CD4-positive, CD25-positive, alpha-beta regulatory T cell (primary cell): Measurements from ENCODE around the gene MYBPC2. TPM values are rescaled to one million over a fixed set of nuclear protein-coding genes. Genes with fewer than 3 reads are reported as not detected.

Experiments
- ATAC-seq, 2 donors: fragments of 150-1000 bp; cut with Tn5 transposase; one replicate each; pipeline ENCODE4 v1.10.0; 2021; ENCODE audit warnings: low read depth in 2 of 2, moderate number of reproducible peaks in 2 of 2, moderate library complexity in 1 of 2
- DNase-seq, 3 donors: peaks; one replicate each; pipeline versions ENCODE4 v3.0.0 to v3.0.0-alpha.2; 2012 to 2022; ENCODE audit warnings: mixed read lengths in 1 of 3
- H3K27ac ChIP-seq: one replicate; pipeline ENCODE4 v1.7.0; 2013; ENCODE audit warnings: mild to moderate bottlenecking, low read length; ENCODE audit not compliant: insufficient read depth, poor library complexity, severe bottlenecking
- H3K27me3 ChIP-seq: one replicate; pipeline ENCODE4 v1.7.0; 2013; ENCODE audit warnings: low read length; ENCODE audit not compliant: control insufficient read depth, insufficient read depth
- H3K36me3 ChIP-seq: one replicate; pipeline ENCODE4 v1.7.0; 2013; ENCODE audit warnings: mild to moderate bottlenecking, low read length, moderate library complexity; ENCODE audit not compliant: control insufficient read depth, insufficient read depth
- H3K4me1 ChIP-seq: 2 replicates; pipeline ENCODE4 v1.7.0; 2013; ENCODE audit warnings: mild to moderate bottlenecking, low read length; ENCODE audit not compliant: insufficient read depth, control insufficient read depth, poor library complexity, severe bottlenecking
- H3K4me3 ChIP-seq: one replicate; pipeline ENCODE4 v1.7.0; 2013; ENCODE audit warnings: low read depth, mild to moderate bottlenecking, low read length, moderate library complexity
- H3K9me3 ChIP-seq, 2 experiments: 1 replicate in 1 of 2; 2 replicates in 1 of 2; pipeline ENCODE4 v1.7.0; 2013; ENCODE audit warnings: low read length in 2 of 2, mild to moderate bottlenecking in 1 of 2, moderate library complexity in 1 of 2; ENCODE audit not compliant: control insufficient read depth in 2 of 2
- H3K27ac Mint-ChIP-seq, 3 donors: one replicate each; pipeline ENCODE4 v1.8.0; 2020 to 2022; ENCODE audit warnings: mild to moderate bottlenecking in 3 of 3, mixed read lengths in 3 of 3, moderate library complexity in 2 of 3
- H3K27me3 Mint-ChIP-seq: one replicate; pipeline ENCODE4 v1.8.0; 2022; ENCODE audit warnings: mild to moderate bottlenecking, mixed read lengths
- H3K36me3 Mint-ChIP-seq: one replicate; pipeline ENCODE4 v1.8.0; 2020; ENCODE audit warnings: mixed read lengths
- H3K4me1 Mint-ChIP-seq, 4 donors: one replicate each; pipeline ENCODE4 v1.8.0; 2020 to 2022; ENCODE audit warnings: mixed read lengths in 4 of 4, mild to moderate bottlenecking in 1 of 4
- H3K4me3 Mint-ChIP-seq, 4 donors: one replicate each; pipeline ENCODE4 v1.8.0; 2020 to 2022; ENCODE audit warnings: mild to moderate bottlenecking in 4 of 4, mixed read lengths in 4 of 4, moderate library complexity in 3 of 4
- H3K9me3 Mint-ChIP-seq, 7 donors: one replicate each; pipeline ENCODE4 v1.8.0; 2020 to 2022; ENCODE audit warnings: mixed read lengths in 7 of 7, mild to moderate bottlenecking in 3 of 7, moderate library complexity in 2 of 7
- polyA plus RNA-seq, 4 donors: library from polyadenylated mRNA; unstranded; fragments of 300-500 nt; fragmentation: Illumina TruSeq; gene quantifications; one replicate each; pipeline ENCODE4 v1.2.3, GENCODE V29; 2021
- total RNA-seq: library from RNA; stranded (reverse); gene quantifications from one replicate; pipeline ENCODE4 v1.2.3, GENCODE V29; 2022

MYBPC2 gene
- total and polyA plus RNA-seq, 5 donors from 2014 or later: 0.23 to 0.49 TPM; not detected in 3

DNA sequence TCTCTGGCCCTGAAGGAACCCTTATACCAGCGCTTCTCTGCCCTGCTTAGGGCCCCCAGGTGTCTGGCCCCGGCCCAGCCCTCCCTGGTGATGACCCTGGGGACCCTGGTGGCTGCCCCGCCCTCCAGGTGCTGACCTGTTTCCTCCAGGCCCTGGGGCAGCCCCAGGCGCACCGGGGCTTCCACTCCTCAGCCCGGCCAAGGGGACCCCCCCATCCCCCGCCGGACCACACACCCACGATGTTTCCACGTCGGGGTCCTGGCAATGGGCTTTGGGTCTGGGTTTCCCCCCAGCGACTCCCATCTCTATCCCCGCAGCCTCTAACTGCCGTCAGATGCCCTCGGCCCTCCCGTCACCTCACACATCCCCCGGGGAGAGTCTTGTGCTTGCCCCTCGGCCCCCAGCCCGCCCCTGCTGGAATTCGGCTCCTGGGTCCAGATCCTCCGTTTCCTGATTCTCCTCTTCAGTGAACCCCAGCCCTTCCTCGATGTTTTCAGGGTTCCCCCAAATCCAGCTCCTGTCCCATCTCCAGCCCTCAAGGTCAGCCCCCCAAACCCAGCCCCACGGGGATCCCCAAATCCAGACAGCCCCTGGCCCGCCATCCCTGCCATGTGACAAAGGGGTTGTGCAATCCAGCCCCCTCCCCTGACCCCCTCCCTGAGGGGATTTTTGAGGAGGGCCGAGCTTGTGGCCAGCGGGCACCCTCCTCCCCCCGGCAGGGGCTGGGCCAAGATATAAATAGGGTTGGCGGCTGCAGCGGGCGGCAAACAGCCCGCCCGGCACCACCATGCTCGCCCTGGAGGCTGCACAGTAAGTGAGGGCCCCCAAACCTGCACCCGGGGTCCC is 14.3 kb upstream of the MYBPC2 start, which contains the start of gene SPIB:
Gene SPIB (plus strand): TSS at position 763 of the 846 bp plus-strand sequence. CDS start 25 bp downstream, at position 788.
- Histone ChIP-seq H3K9me3 (no peaks in the 10 kb centered on the region), H3K4me1 (peaks cover 5% of the 10 kb centered on the region), H3K27me3 (peaks cover 2% of the 10 kb centered on the region), H3K36me3 (no peaks in the 10 kb centered on the region), H3K4me3 (no peak within 1 kb of the TSS), H3K27ac (no peak within 1 kb of the TSS)
- H3K27ac Mint-ChIP-seq: no peak within 1 kb of the TSS
- peak within 1 kb of the TSS in 1 of 4 donors; percentile 65 for H3K4me3 Mint-ChIP-seq
- H3K27me3 Mint-ChIP-seq: peaks cover 30% of the 10 kb centered on the region
- peaks cover 4% of the 10 kb centered on the region for H3K36me3 Mint-ChIP-seq
- peaks cover 0 to 6% (median 4%) of the 10 kb centered on the region in 4 donors for H3K4me1 Mint-ChIP-seq
- ATAC-seq (no peak), DNase-seq (no peak)
- H3K9me3 Mint-ChIP-seq: peaks cover 0 to 1% (median 0%) of the 10 kb centered on the region in 7 donors

DNA sequence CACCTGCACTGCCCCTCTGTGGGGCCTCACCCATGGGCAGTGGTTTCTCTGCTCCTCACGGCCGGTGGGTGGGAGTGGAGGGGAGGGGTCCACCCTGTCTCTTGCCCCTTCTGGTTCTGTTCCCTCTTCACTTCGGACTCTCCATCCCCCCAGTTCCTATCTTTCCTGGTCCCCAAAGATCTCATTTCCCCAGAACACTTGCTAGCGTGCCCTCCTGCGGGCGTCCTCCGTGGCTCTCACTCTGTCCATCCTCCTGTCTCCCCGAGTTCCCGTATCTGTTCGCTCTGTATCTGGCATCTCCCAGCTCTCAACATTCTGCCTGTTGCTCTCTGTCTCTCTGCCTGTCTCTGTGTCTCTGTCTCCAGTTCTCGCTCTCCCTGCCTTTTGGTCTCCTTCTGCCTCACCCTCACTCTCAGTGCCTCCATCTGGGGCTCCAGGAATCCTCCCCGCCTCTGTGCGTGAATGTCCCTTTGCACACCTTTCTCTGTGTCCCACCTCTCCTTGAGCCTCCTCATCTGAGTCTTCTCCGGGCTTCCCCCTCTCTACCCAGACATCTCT is 13.6 kb upstream of the MYBPC2 start:
- Mint-ChIP-seq H3K27me3 (peaks cover 30% of the 10 kb centered on the region), H3K4me3 (no peak overlapping the region), H3K36me3 (peaks cover 4% of the 10 kb centered on the region), H3K9me3 (peaks cover 0 to 1% (median 0%) of the 10 kb centered on the region in 7 donors), H3K27ac (no peak overlapping the region), H3K4me1 (peaks cover 0 to 6% (median 4%) of the 10 kb centered on the region in 4 donors)
- Histone ChIP-seq H3K27me3 (peaks cover 2% of the 10 kb centered on the region), H3K27ac (no peak overlapping the region), H3K4me3 (no peak overlapping the region), H3K9me3 (no peaks in the 10 kb centered on the region), H3K4me1 (peaks cover 5% of the 10 kb centered on the region), H3K36me3 (no peaks in the 10 kb centered on the region)
- ATAC-seq: no peak
- DNase-seq: no peak

DNA sequence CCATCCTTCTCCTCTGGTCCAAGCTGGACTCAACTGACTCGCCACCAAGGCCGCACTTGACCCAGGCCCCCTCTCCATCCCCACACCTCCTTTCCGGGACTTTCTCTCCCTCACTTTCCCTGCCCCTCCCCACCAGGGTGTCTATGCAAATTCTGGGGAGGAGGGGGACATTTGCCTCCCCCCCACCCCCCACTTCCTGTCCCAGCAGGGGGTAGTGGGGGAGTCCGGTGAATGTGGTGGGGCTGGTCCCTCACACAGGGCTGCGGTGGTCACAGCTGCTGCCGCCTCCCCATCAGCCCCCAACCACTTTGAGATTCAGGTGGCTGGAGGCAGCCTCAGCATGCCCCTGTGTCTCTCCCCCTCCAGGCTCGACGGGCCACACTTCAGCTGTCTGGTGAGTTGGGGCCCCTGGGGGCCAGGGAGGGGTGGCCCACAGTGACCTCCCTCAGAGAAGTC is 13.1 kb upstream of the MYBPC2 start:
- H3K27me3 Mint-ChIP-seq: peaks cover 30% of the 10 kb centered on the region
- no peak overlapping the region for H3K4me3 ChIP-seq
- peaks cover 4% of the 10 kb centered on the region for H3K36me3 Mint-ChIP-seq

DNA sequence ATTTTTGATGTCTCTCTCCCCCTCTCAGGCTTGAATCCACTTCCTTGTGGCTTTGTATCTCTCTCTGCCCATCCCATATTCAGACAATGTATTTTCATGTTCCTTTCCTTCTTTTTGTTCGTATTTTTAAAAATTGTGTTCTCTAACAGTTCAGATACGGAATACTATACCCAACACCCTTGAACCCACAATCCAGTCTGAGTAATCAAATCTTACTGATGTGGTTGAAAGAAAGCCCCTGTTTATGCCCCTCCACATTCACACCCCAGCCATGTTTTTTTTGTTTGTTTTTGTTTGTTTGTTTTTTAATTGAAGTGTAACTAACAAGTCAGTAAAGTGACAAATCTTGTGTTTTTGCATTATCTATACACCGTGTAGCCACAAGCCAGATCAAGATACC is 12.6 kb upstream of the MYBPC2 start:
- no peak for ATAC-seq
- H3K9me3 Mint-ChIP-seq: peaks cover 0 to 1% (median 0%) of the 10 kb centered on the region in 7 donors

More for the DNA sequence above, 13.1 kb upstream of the MYBPC2 start:
- H3K27ac ChIP-seq: no peak overlapping the region
- H3K9me3 Mint-ChIP-seq: peaks cover 0 to 1% (median 0%) of the 10 kb centered on the region in 7 donors
- H3K27me3 ChIP-seq: peaks cover 2% of the 10 kb centered on the region
- H3K36me3 ChIP-seq: no peaks in the 10 kb centered on the region
- DNase-seq: no peak
- peaks cover 3% of the 10 kb centered on the region for H3K4me1 ChIP-seq
- no peak overlapping the region for H3K27ac Mint-ChIP-seq
- ATAC-seq: no peak
- no peak overlapping the region for H3K4me3 Mint-ChIP-seq
- H3K4me1 Mint-ChIP-seq: peaks cover 0 to 6% (median 4%) of the 10 kb centered on the region in 4 donors
- no peaks in the 10 kb centered on the region for H3K9me3 ChIP-seq

DNA sequence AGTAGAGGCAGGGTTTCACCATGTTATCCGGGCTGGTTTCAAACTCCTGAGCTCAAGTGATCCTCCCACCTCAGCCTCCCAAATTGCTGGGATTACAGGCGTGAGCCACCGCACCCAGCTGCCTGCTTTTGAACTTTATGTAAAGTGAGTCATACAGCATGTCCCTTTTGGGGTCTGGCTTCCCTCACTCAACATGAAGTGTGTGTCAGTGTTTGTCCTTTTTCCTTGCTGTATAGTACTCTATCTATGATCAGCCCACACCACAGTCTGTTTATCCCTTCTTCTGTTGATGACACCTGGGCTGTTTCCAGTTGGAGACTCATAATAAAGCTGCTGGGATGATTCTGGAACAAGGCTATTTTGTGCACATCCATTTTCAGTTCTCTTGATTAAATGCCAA is 11.9 kb upstream of the MYBPC2 start:
- peaks cover 30% of the 10 kb centered on the region for H3K27me3 Mint-ChIP-seq
- H3K9me3 ChIP-seq: no peaks in the 10 kb centered on the region
- H3K4me1 Mint-ChIP-seq: peaks cover 0 to 6% (median 4%) of the 10 kb centered on the region in 4 donors
- H3K9me3 Mint-ChIP-seq: peaks cover 0 to 1% (median 0%) of the 10 kb centered on the region in 7 donors
- H3K27ac ChIP-seq: no peak overlapping the region
- H3K36me3 Mint-ChIP-seq: peaks cover 4% of the 10 kb centered on the region
- peaks cover 2% of the 10 kb centered on the region for H3K27me3 ChIP-seq
- H3K4me3 ChIP-seq: no peak overlapping the region
- H3K4me3 Mint-ChIP-seq: no peak overlapping the region
- H3K36me3 ChIP-seq: no peaks in the 10 kb centered on the region
- no peak overlapping the region for H3K27ac Mint-ChIP-seq
- DNase-seq (no peak), ATAC-seq (no peak)
- H3K4me1 ChIP-seq: no peaks in the 10 kb centered on the region

More for the DNA sequence above, 12.6 kb upstream of the MYBPC2 start:
- H3K27me3 ChIP-seq: peaks cover 2% of the 10 kb centered on the region
- no peaks in the 10 kb centered on the region for H3K4me1 ChIP-seq
- H3K4me3 ChIP-seq: no peak overlapping the region
- Mint-ChIP-seq H3K27ac (no peak overlapping the region), H3K4me3 (no peak overlapping the region), H3K27me3 (peaks cover 30% of the 10 kb centered on the region), H3K4me1 (peaks cover 0 to 6% (median 4%) of the 10 kb centered on the region in 4 donors), H3K36me3 (peaks cover 4% of the 10 kb centered on the region)
- no peak overlapping the region for H3K27ac ChIP-seq
- H3K9me3 ChIP-seq: no peaks in the 10 kb centered on the region
- no peaks in the 10 kb centered on the region for H3K36me3 ChIP-seq
- no peak for DNase-seq

DNA sequence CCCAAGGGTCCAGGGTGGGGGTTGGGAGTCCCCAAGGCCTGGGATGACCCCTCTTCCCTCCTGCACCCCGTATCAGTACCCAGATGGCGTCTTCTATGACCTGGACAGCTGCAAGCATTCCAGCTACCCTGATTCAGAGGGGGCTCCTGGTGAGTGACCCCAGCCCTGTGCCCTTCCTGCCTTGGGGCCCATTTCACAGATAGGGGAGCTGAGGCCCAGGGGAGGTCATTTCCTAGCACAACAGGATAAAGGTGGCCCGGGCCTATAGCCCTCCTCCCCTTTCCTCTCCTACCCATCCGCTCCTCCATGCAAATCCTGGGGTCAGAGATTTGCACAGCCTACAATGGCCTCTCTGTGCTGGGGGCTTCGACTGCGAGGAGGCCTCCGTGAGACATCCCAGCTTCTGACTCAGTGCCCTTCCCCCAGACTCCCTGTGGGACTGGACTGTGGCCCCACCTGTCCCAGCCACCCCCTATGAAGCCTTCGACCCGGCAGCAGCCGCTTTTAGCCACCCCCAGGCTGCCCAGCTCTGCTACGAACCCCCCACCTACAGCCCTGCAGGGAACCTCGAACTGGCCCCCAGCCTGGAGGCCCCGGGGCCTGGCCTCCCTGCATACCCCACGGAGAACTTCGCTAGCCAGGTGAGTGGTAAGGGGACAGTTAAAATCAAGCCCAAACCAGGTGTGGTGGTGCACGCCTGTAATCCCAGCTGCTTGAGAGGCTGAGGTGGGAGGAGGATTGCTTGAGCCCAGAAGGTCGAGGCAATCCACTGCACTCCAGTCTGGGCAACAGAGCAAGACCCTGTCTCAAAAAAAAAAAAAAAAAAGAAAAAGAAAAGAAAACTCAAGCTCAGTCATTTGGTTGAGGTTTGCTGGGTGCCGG is 10.1 kb upstream of the MYBPC2 start:
- DNase-seq (no peak), ATAC-seq (no peak)
- Mint-ChIP-seq H3K4me3 (peak overlapping the region in 1 of 4 donors; percentile 13), H3K4me1 (peaks cover 0 to 6% (median 4%) of the 10 kb centered on the region in 4 donors), H3K27me3 (peaks cover 30% of the 10 kb centered on the region), H3K27ac (no peak overlapping the region), H3K36me3 (peaks cover 4% of the 10 kb centered on the region), H3K9me3 (peaks cover 0 to 1% (median 0%) of the 10 kb centered on the region in 7 donors)
- Histone ChIP-seq H3K27ac (no peak overlapping the region), H3K27me3 (peaks cover 2% of the 10 kb centered on the region), H3K36me3 (no peaks in the 10 kb centered on the region), H3K4me3 (no peak overlapping the region), H3K4me1 (no peaks in the 10 kb centered on the region), H3K9me3 (no peaks in the 10 kb centered on the region)
